Measurements from ENCODE around the gene SAMD4A.

Gene SAMD4A

DNA sequence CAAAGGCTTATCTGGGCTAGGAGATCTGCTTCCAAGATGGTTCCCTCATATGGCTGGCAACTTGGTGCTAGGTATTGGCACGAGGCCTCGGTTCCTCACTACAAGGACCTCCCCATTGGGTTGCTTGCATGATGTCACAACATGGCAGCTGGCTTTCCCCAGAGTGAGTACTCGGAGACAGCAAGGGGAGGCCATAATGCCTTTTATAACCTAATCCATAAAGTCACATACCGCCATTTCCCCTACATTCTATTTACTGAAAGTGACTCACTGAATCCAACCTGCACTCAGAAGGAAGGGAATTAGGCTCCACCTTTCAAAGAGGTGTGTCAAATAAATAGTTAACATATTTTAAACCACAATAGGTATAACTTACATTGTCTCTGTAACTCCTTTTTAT is 130.9 kb downstream of the SAMD4A start:
- Histone ChIP-seq H3K9me3 (ENCODE audit: control insufficient read depth, low read length) (no peaks in the 10 kb centered on the region), H3K27me3 (replicated peaks; ENCODE audit: control insufficient read depth, insufficient read depth, low read length, poor library complexity, severe bottlenecking) (no peaks in the 10 kb centered on the region), H3K4me1 (ENCODE audit: control insufficient read depth, insufficient read depth, low read length, poor library complexity, severe bottlenecking) (no peaks in the 10 kb centered on the region), H3K4me3 (ENCODE audit: insufficient read depth, low read depth, low read length, poor library complexity, severe bottlenecking) (no peak overlapping the region), H3K27ac (ENCODE audit: insufficient read depth, low read length, poor library complexity, severe bottlenecking) (no peak overlapping the region), H3K36me3 (ENCODE audit: control insufficient read depth, insufficient read depth, low read length) (no peaks in the 10 kb centered on the region)
- DNase-seq, result no peak

DNA sequence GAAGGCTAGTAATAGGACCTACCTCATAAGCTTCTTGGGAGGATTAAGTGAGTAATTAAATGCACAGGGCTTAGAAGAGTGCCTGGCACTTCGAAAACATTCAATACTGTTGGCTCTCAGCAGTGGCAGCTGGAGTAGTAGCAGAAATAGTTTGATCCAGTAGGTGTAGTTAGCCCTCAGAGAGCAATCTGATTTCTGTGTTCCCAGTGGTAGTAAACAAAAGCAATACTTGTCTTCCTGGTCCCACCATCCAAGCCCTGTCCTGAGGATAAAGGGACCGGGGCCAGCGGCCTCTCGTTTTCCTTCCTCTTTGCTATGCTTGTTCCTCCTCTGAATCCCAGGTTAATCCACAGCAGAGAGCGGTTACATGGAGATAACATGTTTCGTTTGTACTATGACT is 131.6 kb downstream of the SAMD4A start:
- no peaks in the 10 kb centered on the region for H3K4me1 ChIP-seq (ENCODE audit: control insufficient read depth, insufficient read depth, low read length, poor library complexity, severe bottlenecking)
- DNase-seq, result no peak

DNA sequence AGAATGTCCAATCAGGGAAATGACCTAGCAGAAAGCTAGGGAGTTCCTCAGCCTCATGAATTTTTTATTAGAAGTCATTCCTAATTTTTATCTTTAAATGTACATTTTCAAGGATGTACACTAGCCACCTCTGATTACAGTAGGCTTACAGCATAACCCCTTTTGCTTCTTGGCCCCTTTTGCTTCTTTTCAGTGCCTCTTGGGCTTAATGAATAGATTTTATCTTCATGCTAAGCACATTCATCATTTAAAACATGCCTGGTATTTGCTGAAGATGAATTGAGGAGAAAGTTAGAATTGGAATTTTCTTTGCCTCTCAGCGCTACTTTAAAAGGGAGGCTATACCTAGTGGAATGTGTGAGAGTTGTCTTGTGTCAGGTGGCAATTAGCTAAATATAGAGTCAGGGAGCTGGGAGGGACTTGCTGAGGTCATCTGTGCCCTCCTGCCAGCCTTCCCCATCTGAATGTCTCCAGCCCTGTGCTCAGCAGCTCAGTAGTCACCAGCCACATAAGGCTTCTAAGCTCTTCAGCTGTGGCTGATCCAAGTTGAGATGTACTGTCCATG is 132.1 kb downstream of the SAMD4A start:
- Histone ChIP-seq H3K4me3 (ENCODE audit: insufficient read depth, low read depth, low read length, poor library complexity, severe bottlenecking) (no peak overlapping the region), H3K27me3 (replicated peaks; ENCODE audit: control insufficient read depth, insufficient read depth, low read length, poor library complexity, severe bottlenecking) (no peaks in the 10 kb centered on the region), H3K9me3 (ENCODE audit: control insufficient read depth, low read length) (no peaks in the 10 kb centered on the region), H3K4me1 (ENCODE audit: control insufficient read depth, insufficient read depth, low read length, poor library complexity, severe bottlenecking) (no peaks in the 10 kb centered on the region), H3K27ac (ENCODE audit: insufficient read depth, low read length, poor library complexity, severe bottlenecking) (no peak overlapping the region), H3K36me3 (ENCODE audit: control insufficient read depth, insufficient read depth, low read length) (no peaks in the 10 kb centered on the region)
- no peak for DNase-seq

More for the DNA sequence above, 131.6 kb downstream of the SAMD4A start:
- Histone ChIP-seq H3K27ac (ENCODE audit: insufficient read depth, low read length, poor library complexity, severe bottlenecking) (no peak overlapping the region), H3K27me3 (replicated peaks; ENCODE audit: control insufficient read depth, insufficient read depth, low read length, poor library complexity, severe bottlenecking) (no peaks in the 10 kb centered on the region), H3K9me3 (ENCODE audit: control insufficient read depth, low read length) (no peaks in the 10 kb centered on the region), H3K36me3 (ENCODE audit: control insufficient read depth, insufficient read depth, low read length) (no peaks in the 10 kb centered on the region), H3K4me3 (ENCODE audit: insufficient read depth, low read depth, low read length, poor library complexity, severe bottlenecking) (no peak overlapping the region)

DNA sequence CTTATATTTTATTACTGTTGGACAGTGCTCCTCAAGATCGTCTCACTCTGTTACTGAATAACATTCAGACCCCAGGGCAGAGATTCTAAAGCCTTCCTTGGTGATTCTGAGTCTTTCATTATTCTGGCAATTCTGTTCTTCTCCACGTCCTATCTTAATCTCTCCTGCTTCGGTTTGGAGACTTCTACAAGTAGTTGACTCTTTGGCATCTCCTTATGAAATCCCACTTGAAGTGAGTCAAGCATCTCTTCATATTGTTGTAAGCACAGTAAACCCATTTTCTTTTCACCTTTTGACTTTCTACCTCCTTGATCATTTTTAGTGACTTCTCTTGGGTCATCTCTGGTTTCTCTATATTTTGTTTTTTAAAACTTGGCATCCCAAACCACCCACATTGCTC is 132.8 kb downstream of the SAMD4A start:
- no peaks in the 10 kb centered on the region for H3K9me3 ChIP-seq (ENCODE audit: control insufficient read depth, low read length)
- no peak for DNase-seq
- no peaks in the 10 kb centered on the region for H3K27me3 ChIP-seq (replicated peaks; ENCODE audit: control insufficient read depth, insufficient read depth, low read length, poor library complexity, severe bottlenecking)
- H3K4me3 ChIP-seq (ENCODE audit: insufficient read depth, low read depth, low read length, poor library complexity, severe bottlenecking), result no peak overlapping the region
- no peaks in the 10 kb centered on the region for H3K36me3 ChIP-seq (ENCODE audit: control insufficient read depth, insufficient read depth, low read length)
- no peak overlapping the region for H3K27ac ChIP-seq (ENCODE audit: insufficient read depth, low read length, poor library complexity, severe bottlenecking)
- H3K4me1 ChIP-seq (ENCODE audit: control insufficient read depth, insufficient read depth, low read length, poor library complexity, severe bottlenecking), result no peaks in the 10 kb centered on the region

DNA sequence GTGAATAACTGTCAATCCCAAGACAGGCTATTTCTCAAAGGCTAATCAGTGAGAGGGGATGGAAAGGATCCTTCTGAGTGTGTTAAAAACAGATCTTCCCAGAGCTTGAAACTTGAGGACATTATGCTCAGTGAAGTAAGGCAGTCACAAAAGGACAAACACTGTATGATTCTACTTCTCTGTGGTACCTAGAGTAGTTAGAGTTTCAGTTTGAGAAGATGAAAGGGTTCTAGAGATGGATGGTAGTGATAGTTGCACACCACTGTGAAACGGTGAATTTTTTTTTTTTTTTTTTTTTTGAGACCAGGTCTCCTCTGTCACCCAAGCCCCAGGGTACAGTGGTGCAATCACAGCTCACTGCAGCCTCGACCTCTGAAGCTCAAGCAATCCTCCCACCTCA is 133.8 kb downstream of the SAMD4A start:
- H3K27me3 ChIP-seq (replicated peaks; ENCODE audit: control insufficient read depth, insufficient read depth, low read length, poor library complexity, severe bottlenecking), result no peaks in the 10 kb centered on the region
- H3K36me3 ChIP-seq (ENCODE audit: control insufficient read depth, insufficient read depth, low read length), result no peaks in the 10 kb centered on the region
- H3K4me1 ChIP-seq (ENCODE audit: control insufficient read depth, insufficient read depth, low read length, poor library complexity, severe bottlenecking), result no peaks in the 10 kb centered on the region
- H3K4me3 ChIP-seq (ENCODE audit: insufficient read depth, low read depth, low read length, poor library complexity, severe bottlenecking), result no peak overlapping the region
- no peaks in the 10 kb centered on the region for H3K9me3 ChIP-seq (ENCODE audit: control insufficient read depth, low read length)
- no peak overlapping the region for H3K27ac ChIP-seq (ENCODE audit: insufficient read depth, low read length, poor library complexity, severe bottlenecking)
- DNase-seq, result no peak

- H3K27ac ChIP-seq (ENCODE audit: insufficient read depth, low read length, poor library complexity, severe bottlenecking), result no peak overlapping the region
- DNase-seq, result no peak
- no peaks in the 10 kb centered on the region for H3K27me3 ChIP-seq (replicated peaks; ENCODE audit: control insufficient read depth, insufficient read depth, low read length, poor library complexity, severe bottlenecking)
- H3K9me3 ChIP-seq (ENCODE audit: control insufficient read depth, low read length), result no peaks in the 10 kb centered on the region
- H3K4me1 ChIP-seq (ENCODE audit: control insufficient read depth, insufficient read depth, low read length, poor library complexity, severe bottlenecking), result no peaks in the 10 kb centered on the region
- no peaks in the 10 kb centered on the region for H3K36me3 ChIP-seq (ENCODE audit: control insufficient read depth, insufficient read depth, low read length)
- H3K4me3 ChIP-seq (ENCODE audit: insufficient read depth, low read depth, low read length, poor library complexity, severe bottlenecking), result no peak overlapping the region
Measured at GRCh38 chr14:54702014-54702491, 135.1 kb downstream of the SAMD4A start.

DNA sequence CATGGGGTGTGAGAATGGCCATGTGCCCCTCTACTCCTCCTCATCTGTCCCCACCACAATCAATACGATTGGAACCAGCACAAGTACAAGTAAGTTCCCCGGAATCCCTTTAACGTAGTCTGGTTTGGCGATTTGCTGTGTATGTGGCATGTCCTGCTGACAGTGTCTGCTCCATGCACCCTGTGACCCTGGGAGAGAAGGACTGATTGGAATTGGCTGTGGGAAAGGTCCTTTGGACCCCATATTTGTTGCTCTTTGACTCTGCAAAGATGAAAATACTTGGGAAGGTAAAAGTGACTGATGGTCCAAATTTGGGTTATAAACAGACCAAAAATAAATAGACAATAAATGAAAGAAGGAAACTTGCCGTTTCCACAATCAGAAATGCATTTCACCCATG is 135.6 kb downstream of the SAMD4A start:
- H3K9me3 ChIP-seq (ENCODE audit: control insufficient read depth, low read length), result no peaks in the 10 kb centered on the region
- H3K4me1 ChIP-seq (ENCODE audit: control insufficient read depth, insufficient read depth, low read length, poor library complexity, severe bottlenecking), result no peaks in the 10 kb centered on the region
- no peak for DNase-seq
- H3K4me3 ChIP-seq (ENCODE audit: insufficient read depth, low read depth, low read length, poor library complexity, severe bottlenecking), result no peak overlapping the region
- no peaks in the 10 kb centered on the region for H3K27me3 ChIP-seq (replicated peaks; ENCODE audit: control insufficient read depth, insufficient read depth, low read length, poor library complexity, severe bottlenecking)
- H3K27ac ChIP-seq (ENCODE audit: insufficient read depth, low read length, poor library complexity, severe bottlenecking), result no peak overlapping the region
- H3K36me3 ChIP-seq (ENCODE audit: control insufficient read depth, insufficient read depth, low read length), result no peaks in the 10 kb centered on the region

GRCh38 chr14:54703082-54703481 is 136.2 kb downstream of the SAMD4A start:
- Histone ChIP-seq H3K36me3 (ENCODE audit: control insufficient read depth, insufficient read depth, low read length) (no peaks in the 10 kb centered on the region), H3K4me3 (ENCODE audit: insufficient read depth, low read depth, low read length, poor library complexity, severe bottlenecking) (no peak overlapping the region), H3K27ac (ENCODE audit: insufficient read depth, low read length, poor library complexity, severe bottlenecking) (no peak overlapping the region), H3K9me3 (ENCODE audit: control insufficient read depth, low read length) (no peaks in the 10 kb centered on the region), H3K27me3 (replicated peaks; ENCODE audit: control insufficient read depth, insufficient read depth, low read length, poor library complexity, severe bottlenecking) (no peaks in the 10 kb centered on the region), H3K4me1 (ENCODE audit: control insufficient read depth, insufficient read depth, low read length, poor library complexity, severe bottlenecking) (no peaks in the 10 kb centered on the region)
- DNase-seq, result no peak

DNA sequence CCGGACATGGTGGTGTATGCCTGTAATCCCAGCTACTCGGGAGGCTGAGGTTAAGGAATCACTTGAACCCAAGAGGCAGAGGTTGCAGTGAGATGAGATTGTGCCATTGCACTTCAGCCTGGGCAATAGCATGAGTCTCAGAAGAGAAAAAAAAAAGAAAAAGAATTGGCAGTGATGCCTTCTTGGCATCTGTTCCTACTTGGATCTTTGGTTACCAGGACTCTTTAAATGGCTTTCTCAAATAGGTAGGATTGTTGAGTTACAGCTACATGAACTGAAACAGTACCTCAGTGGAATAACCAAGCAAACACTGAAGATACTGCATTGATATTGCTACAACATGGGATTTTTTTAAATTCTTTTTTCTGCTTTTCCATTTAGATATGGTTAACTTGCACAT is 136.8 kb downstream of the SAMD4A start:
- H3K4me3 ChIP-seq (ENCODE audit: insufficient read depth, low read depth, low read length, poor library complexity, severe bottlenecking), result no peak overlapping the region
- H3K27me3 ChIP-seq (replicated peaks; ENCODE audit: control insufficient read depth, insufficient read depth, low read length, poor library complexity, severe bottlenecking), result no peaks in the 10 kb centered on the region
- H3K27ac ChIP-seq (ENCODE audit: insufficient read depth, low read length, poor library complexity, severe bottlenecking), result no peak overlapping the region
- no peaks in the 10 kb centered on the region for H3K9me3 ChIP-seq (ENCODE audit: control insufficient read depth, low read length)
- H3K4me1 ChIP-seq (ENCODE audit: control insufficient read depth, insufficient read depth, low read length, poor library complexity, severe bottlenecking), result no peaks in the 10 kb centered on the region
- no peak for DNase-seq
- H3K36me3 ChIP-seq (ENCODE audit: control insufficient read depth, insufficient read depth, low read length), result no peaks in the 10 kb centered on the region

- no peaks in the 10 kb centered on the region for H3K4me1 ChIP-seq (ENCODE audit: control insufficient read depth, insufficient read depth, low read length, poor library complexity, severe bottlenecking)
- no peaks in the 10 kb centered on the region for H3K36me3 ChIP-seq (ENCODE audit: control insufficient read depth, insufficient read depth, low read length)
- H3K9me3 ChIP-seq (ENCODE audit: control insufficient read depth, low read length), result no peaks in the 10 kb centered on the region
- no peak for DNase-seq
- H3K27me3 ChIP-seq (replicated peaks; ENCODE audit: control insufficient read depth, insufficient read depth, low read length, poor library complexity, severe bottlenecking), result no peaks in the 10 kb centered on the region
- H3K4me3 ChIP-seq (ENCODE audit: insufficient read depth, low read depth, low read length, poor library complexity, severe bottlenecking), result no peak overlapping the region
- no peak overlapping the region for H3K27ac ChIP-seq (ENCODE audit: insufficient read depth, low read length, poor library complexity, severe bottlenecking)
Measured at GRCh38 chr14:54704768-54705167, 137.8 kb downstream of the SAMD4A start.
